ENCODE results near the gene TSPAN9.
A peak's percentile ranks its signal among the peaks of the same experiment; 100 is the strongest.

The TSPAN9 gene

DNA sequence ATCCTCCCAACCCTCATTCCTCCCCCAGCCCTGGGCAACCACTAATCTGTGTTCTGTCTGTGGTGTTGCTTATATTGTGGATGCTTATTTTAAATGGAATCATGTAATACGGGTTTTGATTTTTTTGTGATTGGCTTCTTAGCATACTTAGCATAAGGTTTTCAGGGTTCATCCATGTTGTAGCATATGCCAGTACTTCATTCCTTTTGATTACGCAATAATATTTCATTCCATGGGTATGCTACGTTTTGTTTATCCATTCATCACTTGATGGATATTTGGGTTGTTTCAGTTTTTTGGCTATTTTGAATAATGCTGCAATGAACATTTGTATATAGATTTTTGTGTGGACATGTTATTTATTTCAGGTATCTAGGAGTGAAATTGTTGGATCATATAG lies 82.9 kb downstream of the TSPAN9 start:
- peak; percentile 68 for DNase-seq (ENCODE audit: low read depth)
- no peak overlapping the region for H3K4me3 ChIP-seq (ENCODE audit: low read depth, low read length)
- TF ChIP-seq, protein P1, sequence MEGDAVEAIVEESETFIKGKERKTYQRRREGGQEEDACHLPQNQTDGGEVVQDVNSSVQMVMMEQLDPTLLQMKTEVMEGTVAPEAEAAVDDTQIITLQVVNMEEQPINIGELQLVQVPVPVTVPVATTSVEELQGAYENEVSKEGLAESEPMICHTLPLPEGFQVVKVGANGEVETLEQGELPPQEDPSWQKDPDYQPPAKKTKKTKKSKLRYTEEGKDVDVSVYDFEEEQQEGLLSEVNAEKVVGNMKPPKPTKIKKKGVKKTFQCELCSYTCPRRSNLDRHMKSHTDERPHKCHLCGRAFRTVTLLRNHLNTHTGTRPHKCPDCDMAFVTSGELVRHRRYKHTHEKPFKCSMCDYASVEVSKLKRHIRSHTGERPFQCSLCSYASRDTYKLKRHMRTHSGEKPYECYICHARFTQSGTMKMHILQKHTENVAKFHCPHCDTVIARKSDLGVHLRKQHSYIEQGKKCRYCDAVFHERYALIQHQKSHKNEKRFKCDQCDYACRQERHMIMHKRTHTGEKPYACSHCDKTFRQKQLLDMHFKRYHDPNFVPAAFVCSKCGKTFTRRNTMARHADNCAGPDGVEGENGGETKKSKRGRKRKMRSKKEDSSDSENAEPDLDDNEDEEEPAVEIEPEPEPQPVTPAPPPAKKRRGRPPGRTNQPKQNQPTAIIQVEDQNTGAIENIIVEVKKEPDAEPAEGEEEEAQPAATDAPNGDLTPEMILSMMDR (conservative IDR thresholded peaks at IDR 0.05; ENCODE audit: low read depth, low read length): no peak

DNA sequence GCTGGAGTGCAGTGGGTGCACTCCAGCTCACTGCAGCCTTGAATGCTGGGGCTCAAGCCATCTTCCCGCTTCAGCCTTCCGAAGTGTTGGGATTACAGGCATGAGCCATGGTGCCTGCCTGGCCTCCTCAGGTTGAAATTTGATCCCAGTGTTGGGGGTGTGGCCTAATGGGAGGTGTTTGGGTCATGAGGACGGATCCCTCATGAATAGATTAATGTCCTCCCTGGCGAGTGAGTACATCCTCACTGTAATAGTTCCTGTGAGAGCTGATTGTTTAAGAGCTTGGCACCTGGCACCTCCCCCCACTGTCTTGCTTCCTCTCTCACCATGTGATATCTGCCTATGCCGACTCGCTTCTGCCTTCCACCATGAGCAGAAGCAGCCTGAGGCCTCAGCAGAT lies 84.7 kb downstream of the TSPAN9 start:
- no peak overlapping the region for H3K4me3 ChIP-seq (ENCODE audit: low read depth, low read length)
- no peak for DNase-seq (ENCODE audit: low read depth)
- TF ChIP-seq, protein P1 (conservative IDR thresholded peaks at IDR 0.05; ENCODE audit: low read depth, low read length): no peak

DNA sequence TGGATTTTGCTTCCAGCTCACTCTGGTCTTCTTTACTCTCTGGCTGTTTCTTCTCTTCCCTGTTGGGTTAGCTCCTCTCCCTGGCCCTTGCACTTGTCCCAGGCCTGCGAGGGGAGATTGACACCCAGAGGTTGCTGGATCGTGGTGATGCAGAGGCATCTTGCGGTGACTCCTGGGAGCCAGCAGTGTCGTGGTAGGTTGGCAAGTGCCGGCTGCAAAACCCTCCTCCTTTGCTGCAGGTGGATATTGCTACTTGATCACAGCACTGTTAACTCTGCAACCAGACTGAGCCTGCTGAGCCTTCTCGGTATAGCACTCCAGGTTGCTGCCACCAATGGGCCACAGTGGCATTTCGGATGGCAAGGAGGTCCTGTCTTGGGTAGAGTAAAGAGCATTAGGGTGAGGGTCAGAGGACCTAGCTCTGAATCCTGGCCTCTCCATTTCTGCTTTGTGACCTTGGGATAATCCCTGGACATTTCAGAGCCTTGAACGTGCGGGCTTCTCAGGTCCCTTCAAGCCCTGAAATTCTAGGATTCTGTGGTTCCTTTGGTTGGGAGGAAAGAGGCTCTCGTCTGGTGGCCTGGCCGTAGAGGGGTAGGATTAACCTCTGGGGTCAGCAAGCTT lies 87.4 kb downstream of the TSPAN9 start:
- DNase-seq (ENCODE audit: low read depth): no peak
- H3K4me3 ChIP-seq (ENCODE audit: low read depth, low read length): no peak overlapping the region
- TF ChIP-seq, protein P1 (conservative IDR thresholded peaks at IDR 0.05; ENCODE audit: low read depth, low read length): no peak

- DNase-seq (ENCODE audit: low read depth): peak; percentile 46
- H3K4me3 ChIP-seq (ENCODE audit: low read depth, low read length): no peak overlapping the region
- TF ChIP-seq, protein P1 (conservative IDR thresholded peaks at IDR 0.05; ENCODE audit: low read depth, low read length): peak; percentile 2
Measured at GRCh38 chr12:3165078-3165980, 88.2 kb downstream of the TSPAN9 start.

DNA sequence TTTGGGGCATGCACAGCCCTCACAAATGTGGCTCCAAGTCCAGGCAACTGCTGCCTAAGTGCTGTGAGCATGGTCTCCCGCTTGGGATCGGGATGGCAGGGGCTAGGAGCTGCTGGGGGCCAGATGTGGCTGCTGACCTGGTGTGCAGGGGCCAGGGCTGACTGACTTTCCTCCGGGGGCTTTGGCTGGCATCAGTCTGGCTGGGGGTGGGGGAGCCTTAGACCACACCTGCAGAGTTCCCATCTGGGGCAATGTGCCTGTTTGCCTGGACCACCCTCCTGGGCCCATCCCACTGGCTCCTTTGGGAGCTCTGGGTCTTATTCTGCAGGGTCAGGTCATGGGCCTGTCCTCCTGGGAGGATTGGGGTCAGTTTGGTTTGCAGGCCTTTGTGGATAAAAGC lies 90.5 kb downstream of the TSPAN9 start:
- DNase-seq (ENCODE audit: low read depth): no peak
- TF ChIP-seq, protein P1 (conservative IDR thresholded peaks at IDR 0.05; ENCODE audit: low read depth, low read length): no peak
- no peak overlapping the region for H3K4me3 ChIP-seq (ENCODE audit: low read depth, low read length)

DNA sequence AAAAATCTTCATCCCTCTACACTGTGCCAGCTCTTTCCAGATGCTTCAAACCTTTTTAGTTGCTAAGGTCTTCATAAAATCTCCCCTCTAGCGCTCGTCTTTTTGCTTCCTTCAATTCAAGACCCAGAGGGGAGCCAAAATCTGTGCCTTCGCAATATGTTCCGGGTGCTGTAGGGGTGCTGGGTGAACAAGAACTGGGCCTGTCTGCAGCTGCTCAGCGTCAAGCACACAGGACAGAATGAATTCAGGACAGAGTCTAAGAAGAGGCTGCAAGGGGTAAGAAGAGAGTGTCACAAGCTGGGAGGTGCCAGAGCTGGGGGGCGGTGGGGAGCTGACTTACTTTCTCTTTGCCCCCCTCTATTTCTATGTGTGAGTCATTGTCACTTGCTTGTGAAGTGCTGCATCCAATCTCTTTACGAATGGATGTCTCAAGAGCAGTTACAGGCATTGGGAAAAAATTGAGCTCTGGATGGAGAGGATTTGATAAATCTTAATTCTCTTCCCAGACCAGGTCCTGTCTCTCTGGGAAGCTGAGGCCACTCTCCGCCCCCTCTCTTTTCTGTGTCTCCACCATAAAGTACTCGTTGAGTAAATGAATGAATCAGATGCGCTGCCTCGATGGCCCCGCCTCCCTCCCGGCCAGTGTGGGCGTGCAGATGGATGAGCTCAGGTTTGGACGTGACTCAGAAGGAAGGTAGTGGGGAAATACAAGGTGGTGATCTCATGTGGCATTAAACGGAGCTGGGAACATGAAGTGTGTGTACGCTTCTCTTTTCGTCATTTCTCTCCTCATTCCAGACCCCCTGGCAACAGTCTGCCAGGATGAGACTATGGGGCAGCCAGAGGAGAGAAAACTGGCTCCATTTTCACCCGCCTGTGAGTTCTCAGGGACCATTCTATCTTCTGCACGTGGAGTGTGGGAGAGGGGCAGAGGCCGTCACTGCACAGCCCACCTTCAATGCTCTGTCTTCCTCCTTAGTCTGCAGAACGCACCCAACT lies 91.3 kb downstream of the TSPAN9 start:
- H3K4me3 ChIP-seq (ENCODE audit: low read depth, low read length): no peak overlapping the region
- peak; percentile 96 for DNase-seq (ENCODE audit: low read depth)
- TF ChIP-seq, protein P1 (conservative IDR thresholded peaks at IDR 0.05; ENCODE audit: low read depth, low read length): no peak
